OCI-LY1 (cell line): ENCODE data around the gene FOS.

ENCODE experiments used
- H2AFZ ChIP-seq: fragments of 200-600 bp; sonication (generic), shearing (Covaris generic); 2 replicates; pipeline ENCODE4 v1.6.0; 2014; ENCODE audit warnings: antibody characterized with exemption, mild to moderate bottlenecking, low read length
- H3F3A ChIP-seq: fragments of 200-600 bp; sonication (generic), shearing (Covaris generic); 2 replicates; pipeline ENCODE4 v1.6.0; 2014; ENCODE audit warnings: mild to moderate bottlenecking, antibody characterized with exemption, low read length, moderate library complexity; ENCODE audit not compliant: insufficient read depth
- H3K27ac ChIP-seq: fragments of 200-600 bp; sonication (generic); 2 replicates; pipeline ENCODE4 v1.5.1; 2014; ENCODE audit warnings: low read length, mixed run types, mild to moderate bottlenecking, low read depth; ENCODE audit not compliant: poor library complexity, severe bottlenecking
- H3K27me3 ChIP-seq: fragments of 200-600 bp; sonication (generic); 2 replicates; pipeline ENCODE4 v1.6.0; 2014; ENCODE audit warnings: antibody characterized with exemption, mild to moderate bottlenecking, low read length, moderate library complexity; ENCODE audit not compliant: insufficient read depth
- H3K36me3 ChIP-seq: fragments of 200-600 bp; sonication (generic); 2 replicates; pipeline ENCODE4 v1.6.1; 2014; ENCODE audit warnings: mild to moderate bottlenecking, antibody characterized with exemption, low read length, moderate library complexity, mixed read lengths; ENCODE audit not compliant: insufficient read depth
- H3K4me1 ChIP-seq: fragments of 200-600 bp; sonication (generic); 2 replicates; pipeline ENCODE4 v1.5.1; 2014; ENCODE audit warnings: mild to moderate bottlenecking, low read length, moderate library complexity; ENCODE audit not compliant: insufficient read depth, severe bottlenecking
- H3K4me2 ChIP-seq: fragments of 200-600 bp; sonication (generic), shearing (Covaris generic); 2 replicates; pipeline ENCODE4 v1.6.1; 2014; ENCODE audit warnings: low read length
- H3K4me3 ChIP-seq: fragments of 200-600 bp; sonication (generic); 2 replicates; pipeline ENCODE4 v1.5.1; 2014; ENCODE audit warnings: low read length, low read depth, mild to moderate bottlenecking, mixed read lengths; ENCODE audit not compliant: poor library complexity, severe bottlenecking
- H3K79me2 ChIP-seq: fragments of 200-600 bp; shearing (Covaris generic); 2 replicates; pipeline ENCODE4 v1.6.1; 2016; ENCODE audit warnings: mixed run types, low read length, mixed read lengths; ENCODE audit not compliant: insufficient read depth
- H3K9ac ChIP-seq: fragments of 200-600 bp; sonication (generic), shearing (Covaris generic); 2 replicates; pipeline ENCODE4 v1.6.1; 2014; ENCODE audit warnings: mild to moderate bottlenecking, low read length, mixed read lengths
- H3K9me2 ChIP-seq: fragments of 200-600 bp; sonication (generic), shearing (Covaris generic); 2 replicates; pipeline ENCODE4 v1.6.1; 2014; ENCODE audit warnings: low read depth, mild to moderate bottlenecking, low read length, mixed read lengths
- H3K9me3 ChIP-seq: fragments of 200-600 bp; shearing (Covaris generic); 2 replicates; pipeline ENCODE4 v1.6.1; 2014; ENCODE audit warnings: low read length, mixed read lengths
- H4K20me1 ChIP-seq: fragments of 200-600 bp; sonication (generic), shearing (Covaris generic); 2 replicates; pipeline ENCODE4 v1.6.0; 2016; ENCODE audit warnings: mild to moderate bottlenecking, low read length; ENCODE audit not compliant: insufficient read depth
- CTCF ChIP-seq: fragments of 200-600 bp; sonication (generic), shearing (Covaris generic); IDR thresholded peaks from 2 replicates; pipeline ENCODE4 v1.5.1; 2017; ENCODE audit warnings: mild to moderate bottlenecking, antibody characterized with exemption, low read length, moderate library complexity, mixed read lengths
- EZH2 ChIP-seq: fragments of 200-600 bp; sonication (generic), shearing (Covaris generic); IDR thresholded peaks from 2 replicates; pipeline ENCODE4 v1.8.0; 2017; ENCODE audit warnings: borderline replicate concordance, mixed run types, mild to moderate bottlenecking, antibody characterized with exemption, low read length, moderate library complexity, mixed read lengths

The FOS gene

GRCh38 chr14:75310295-75311111, 31.9 kb downstream of the FOS start:
- Histone ChIP-seq H3K9ac (no peak overlapping the region), H3K9me2 (no peaks in the 10 kb centered on the region), H3K9me3 (no peaks in the 10 kb centered on the region), H3K36me3 (no peaks in the 10 kb centered on the region), H3K79me2 (no peaks in the 10 kb centered on the region), H3K27me3 (no peaks in the 10 kb centered on the region), H3K27ac (no peak overlapping the region), H3K4me3 (no peak overlapping the region), H3K4me2 (no peak overlapping the region), H2AFZ (no peak overlapping the region), H4K20me1 (no peaks in the 10 kb centered on the region), H3K4me1 (no peaks in the 10 kb centered on the region), H3F3A (no peaks in the 10 kb centered on the region)
- TF ChIP-seq CTCF (no peak), EZH2 (no peak)

- no peak overlapping the region for H2AFZ ChIP-seq
- H4K20me1 ChIP-seq: no peaks in the 10 kb centered on the region
- H3K9me2 ChIP-seq: no peaks in the 10 kb centered on the region
- H3K27me3 ChIP-seq: no peaks in the 10 kb centered on the region
- no peak overlapping the region for H3K9ac ChIP-seq
- no peaks in the 10 kb centered on the region for H3K9me3 ChIP-seq
- H3K36me3 ChIP-seq: no peaks in the 10 kb centered on the region
- TF ChIP-seq EZH2: no peak
- TF ChIP-seq CTCF: no peak
- H3K79me2 ChIP-seq: no peaks in the 10 kb centered on the region
- no peak overlapping the region for H3K4me3 ChIP-seq
- H3F3A ChIP-seq: no peaks in the 10 kb centered on the region
- no peak overlapping the region for H3K27ac ChIP-seq
- H3K4me2 ChIP-seq: no peak overlapping the region
- H3K4me1 ChIP-seq: no peaks in the 10 kb centered on the region
Measured at GRCh38 chr14:75311356-75311755, 32.7 kb downstream of the FOS start.

DNA sequence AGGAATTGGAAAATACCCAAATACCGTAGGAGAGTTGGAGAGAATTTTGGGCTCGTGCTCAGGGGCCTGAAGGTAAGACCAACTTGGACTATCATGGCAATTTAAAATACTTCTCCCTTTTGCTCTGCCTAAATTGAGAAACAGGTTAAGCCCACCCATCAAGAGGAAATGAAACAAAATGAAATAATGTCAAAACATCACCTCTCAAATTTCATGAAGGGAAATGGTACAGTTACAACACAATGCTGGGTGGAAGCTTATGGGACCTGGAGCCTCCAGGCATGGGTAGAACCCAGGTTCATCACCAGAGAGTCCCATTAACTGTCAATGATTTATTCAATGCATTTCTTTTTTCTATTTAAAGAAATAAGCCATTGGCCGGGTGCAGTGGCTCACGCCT, 33.7 kb downstream of the FOS start:
- Histone ChIP-seq H4K20me1 (no peaks in the 10 kb centered on the region), H3K9me2 (no peaks in the 10 kb centered on the region), H3K9ac (no peak overlapping the region), H3K79me2 (no peaks in the 10 kb centered on the region), H3K4me1 (no peaks in the 10 kb centered on the region), H3K27ac (no peak overlapping the region), H3K36me3 (no peaks in the 10 kb centered on the region), H3K27me3 (no peaks in the 10 kb centered on the region; the same call in 1 of the 2 replicates), H2AFZ (no peak overlapping the region), H3F3A (no peaks in the 10 kb centered on the region), H3K4me2 (no peak overlapping the region), H3K4me3 (no peak overlapping the region), H3K9me3 (no peaks in the 10 kb centered on the region)
- no peak for TF ChIP-seq EZH2
- no peak for TF ChIP-seq CTCF
